Osteoblast (primary cell): ENCODE data around the gene TLR10. TPM values are rescaled to one million over a fixed set of nuclear protein-coding genes. Genes with fewer than 3 reads are reported as not detected.

Experiments used
- DNase-seq: peaks from one replicate; pipeline ENCODE4 v3.0.0; 2011; ENCODE audit warnings: low spot score, mixed read lengths; ENCODE audit not compliant: insufficient read length; ENCODE audit errors: missing footprints
- H2AFZ ChIP-seq: 2 replicates; pipeline ENCODE4 v1.6.0; 2011; ENCODE audit warnings: mild to moderate bottlenecking, low read length
- H3K27ac ChIP-seq: 2 replicates; pipeline ENCODE4 v1.5.1; 2011; ENCODE audit warnings: mild to moderate bottlenecking, low read depth, low read length, moderate library complexity
- H3K27me3 ChIP-seq: 2 replicates; pipeline ENCODE4 v1.6.0; 2012; ENCODE audit warnings: mild to moderate bottlenecking, control low read depth, inconsistent platforms, low read length, moderate library complexity; ENCODE audit not compliant: insufficient read depth
- H3K36me3 ChIP-seq: 2 replicates; pipeline ENCODE4 v1.5.1; 2011; ENCODE audit warnings: mild to moderate bottlenecking, low read length, control low read depth, moderate library complexity; ENCODE audit not compliant: insufficient read depth
- H3K4me1 ChIP-seq: 2 replicates; pipeline ENCODE4 v1.5.1; 2011; ENCODE audit warnings: mild to moderate bottlenecking, low read length, control low read depth, moderate library complexity; ENCODE audit not compliant: insufficient read depth
- H3K4me2 ChIP-seq: 2 replicates; pipeline ENCODE4 v1.6.0; 2011; ENCODE audit warnings: mild to moderate bottlenecking, low read length; ENCODE audit not compliant: insufficient read depth
- H3K4me3 ChIP-seq: fragments of 200-600 bp; sonication (generic); 3 replicates; pipeline ENCODE4 v1.5.1; 2012; ENCODE audit warnings: mild to moderate bottlenecking, low read length, inconsistent platforms; ENCODE audit not compliant: insufficient read depth
- H3K79me2 ChIP-seq: 2 replicates; pipeline ENCODE4 v1.6.0; 2012; ENCODE audit warnings: mild to moderate bottlenecking, low read length, control low read depth, inconsistent platforms; ENCODE audit not compliant: insufficient read depth
- H3K9me3 ChIP-seq: 2 replicates; pipeline ENCODE4 v1.5.1; 2011; ENCODE audit warnings: low read depth, low read length, control low read depth
- H4K20me1 ChIP-seq: 2 replicates; pipeline ENCODE4 v1.6.0; 2012; ENCODE audit warnings: mild to moderate bottlenecking, low read length, control low read depth; ENCODE audit not compliant: insufficient read depth
- CTCF ChIP-seq: IDR thresholded peaks from 2 replicates; pipeline ENCODE4 v1.5.1; 2011; ENCODE audit warnings: mild to moderate bottlenecking, low read depth, low read length, moderate library complexity; ENCODE audit errors: extremely low read depth
- small RNA-seq: library from RNA; depleted of rRNA; stranded (forward); fragments of <200 nt; gene quantifications from one replicate; pipeline ENCODE3, GENCODE V24; 2012
- total RNA-seq: library from RNA; depleted of rRNA; stranded (reverse); fragments of >200 nt; gene quantifications from 2 replicates; pipeline ENCODE4 v1.2.3, GENCODE V29; 2012

Gene TLR10
- total RNA-seq, 1 donor = not detected

DNA sequence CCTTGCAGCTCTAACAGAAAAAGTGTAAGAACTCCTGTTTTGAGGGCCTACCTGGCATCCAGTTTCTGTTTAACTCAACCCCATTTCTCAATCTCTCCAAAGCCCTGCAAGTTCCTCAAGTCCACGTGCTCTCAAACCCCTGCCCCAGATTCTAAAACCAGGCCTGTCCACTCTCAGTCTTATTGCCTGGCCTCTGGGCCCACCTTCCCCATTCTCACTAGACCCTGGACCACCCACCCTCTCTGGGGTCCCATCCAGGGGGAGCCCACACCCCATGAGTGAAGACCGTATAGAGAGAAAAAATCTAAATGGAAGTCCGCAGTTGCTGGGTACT, 58.3 kb downstream of the TLR10 start:
- H3K27ac ChIP-seq = no peak overlapping the region
- H3K79me2 ChIP-seq = no peaks in the 10 kb centered on the region
- no peak overlapping the region for H3K4me2 ChIP-seq

DNA sequence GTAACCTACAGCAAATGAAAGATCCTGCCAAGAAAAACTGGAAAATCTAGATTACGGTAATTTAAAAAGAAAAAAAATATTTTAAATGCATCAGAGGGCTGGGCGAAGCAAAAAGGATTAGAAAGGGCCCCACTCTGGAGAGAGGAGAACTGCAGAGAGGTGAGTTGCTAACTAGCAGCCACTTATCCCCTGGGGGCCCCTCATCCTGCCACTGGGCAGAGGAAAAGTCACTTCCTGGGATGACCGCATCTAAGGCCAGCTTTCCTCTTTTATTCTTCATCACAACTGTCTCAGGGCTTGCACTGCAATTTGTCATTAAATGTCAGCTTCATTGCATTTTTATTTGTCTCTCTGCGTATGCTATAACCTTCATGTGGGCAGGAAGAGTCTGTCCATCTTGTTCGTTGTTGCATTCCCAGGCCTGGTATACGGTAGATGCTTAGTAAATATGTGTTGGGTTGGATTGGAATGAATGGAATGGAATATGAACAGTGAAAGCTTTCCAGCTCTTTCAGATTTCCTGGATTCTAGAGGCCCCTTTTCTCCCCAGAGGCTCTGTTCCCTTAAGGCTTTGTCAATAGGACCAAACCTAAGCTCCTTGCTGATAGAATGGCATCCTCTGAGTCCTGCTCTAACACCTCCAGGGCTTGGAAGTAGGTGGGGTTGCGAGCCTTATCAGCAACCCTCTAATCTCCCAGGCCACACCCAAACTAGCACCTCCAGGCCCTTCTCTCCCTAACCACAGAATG, 58.9 kb downstream of the TLR10 start:
- DNase-seq = peak; percentile 41

More for the DNA sequence above, 58.3 kb downstream of the TLR10 start:
- no peaks in the 10 kb centered on the region for H3K27me3 ChIP-seq
- no peaks in the 10 kb centered on the region for H3K9me3 ChIP-seq
- H3K4me3 ChIP-seq = no peak overlapping the region
- H2AFZ ChIP-seq = no peak overlapping the region
- no peak for TF ChIP-seq CTCF
- no peak for DNase-seq
- H3K36me3 ChIP-seq = no peaks in the 10 kb centered on the region
- H4K20me1 ChIP-seq = no peaks in the 10 kb centered on the region
- no peaks in the 10 kb centered on the region for H3K4me1 ChIP-seq

DNA sequence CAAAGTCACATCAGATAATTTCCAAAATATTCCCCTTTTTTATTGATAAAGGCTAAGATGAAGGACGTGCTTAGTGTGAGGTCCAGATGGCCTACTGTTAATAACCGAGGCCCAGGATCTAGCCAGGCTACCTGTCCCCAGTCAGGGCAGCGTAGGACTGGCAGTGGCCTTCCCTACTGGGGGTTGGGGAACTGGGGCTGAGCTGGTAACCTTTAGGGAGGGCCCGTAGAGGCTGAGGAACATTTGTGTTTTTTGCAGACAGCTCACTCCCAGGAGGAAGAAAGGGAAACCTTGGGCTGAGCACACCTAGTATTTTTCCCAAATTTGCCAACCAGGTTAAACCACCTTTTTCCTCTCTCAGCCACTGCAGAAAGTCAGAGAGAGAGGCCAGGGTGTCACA, 59.7 kb downstream of the TLR10 start:
- Histone ChIP-seq H2AFZ (no peak overlapping the region), H3K27ac (no peak overlapping the region), H3K4me3 (no peak overlapping the region), H3K9me3 (no peaks in the 10 kb centered on the region), H3K4me1 (no peaks in the 10 kb centered on the region), H3K27me3 (no peaks in the 10 kb centered on the region), H4K20me1 (no peaks in the 10 kb centered on the region), H3K79me2 (no peaks in the 10 kb centered on the region), H3K36me3 (no peaks in the 10 kb centered on the region), H3K4me2 (no peak overlapping the region)
- no peak for TF ChIP-seq CTCF
- DNase-seq = peak; percentile 38

More for the DNA sequence above, 58.9 kb downstream of the TLR10 start:
- TF ChIP-seq CTCF = no peak
- Histone ChIP-seq H3K27ac (no peak overlapping the region), H2AFZ (no peak overlapping the region), H3K27me3 (no peaks in the 10 kb centered on the region), H3K9me3 (no peaks in the 10 kb centered on the region), H3K4me2 (no peak overlapping the region), H3K36me3 (no peaks in the 10 kb centered on the region), H3K79me2 (no peaks in the 10 kb centered on the region), H3K4me1 (no peaks in the 10 kb centered on the region), H3K4me3 (no peak overlapping the region), H4K20me1 (no peaks in the 10 kb centered on the region)

Small RNA genes within 50 kb of the gene (small RNA-seq; reads per million reads assigned to genes)
- gene RNA5SP158 = not detected

Other genes with a start within 250 kb of the TLR10 start
- 25.3 and 27.7 TPM in 2 replicates for gene KLF3, start 118.8 kb downstream of the TLR10 start, total RNA-seq
- gene TLR1, start 21.8 kb upstream of the TLR10 start, total RNA-seq = 2.4 and 3.3 TPM in 2 replicates
- gene TLR6, start 73.8 kb upstream of the TLR10 start, total RNA-seq = 5.1 and 7.4 TPM in 2 replicates
- 352 and 392 TPM in 2 replicates for gene FAM114A1, start 84.8 kb upstream of the TLR10 start, total RNA-seq
- under 0.01 TPM in 1 of 2 replicates, not detected in the other for gene TMEM156, start 249.4 kb upstream of the TLR10 start, total RNA-seq